ENCODE measurements around the gene TMEM270. TPM values are rescaled to one million over a fixed set of nuclear protein-coding genes. Genes with fewer than 3 reads are reported as not detected.
"Not testable (repeated sequence)": the region's sequence is repeated elsewhere in the genome, so short reads cannot be mapped to it uniquely, and the experiment has no call there.

TMEM270 gene
- total and polyA plus RNA-seq, 10 of the 15 experiments (the other 5 are each of a cell fraction or from before 2014, with no cell fraction given): not detected

GRCh38 chr7:73837167-73837566 lies 23.8 kb upstream of the TMEM270 start:
- in situ Hi-C loops (cut with MboI); intact Hi-C loops (cut with micrococcal nuclease; ENCODE audit: unreplicated experiment); BruUV-seq (replicated peaks); H3K4me3 ChIP-seq; H3K9me3 ChIP-seq (replicated peaks; ENCODE audit: control insufficient read depth, insufficient read depth, low read length); H3K4me2 ChIP-seq (ENCODE audit: control insufficient read depth, insufficient read depth); SMC1A ChIA-PET (ENCODE audit: uncharacterized antibody, unreplicated experiment); H3K9ac ChIP-seq (ENCODE audit: control insufficient read depth, insufficient read depth, low read length); H2AFZ ChIP-seq (ENCODE audit: control insufficient read depth, low read depth, low read length); H3K36me3 ChIP-seq (ENCODE audit: control insufficient read depth in 2 of 2, insufficient read depth in 2 of 2, low read length in 1 of 2); FAIRE-seq; H4K20me1 ChIP-seq (ENCODE audit: control insufficient read depth, insufficient read depth); H3K4me1 ChIP-seq (ENCODE audit: control insufficient read depth, insufficient read depth, low read length); DNase-seq (ENCODE audit: low read depth, low spot score); H3K27me3 ChIP-seq (replicated peaks in 1 of 2; ENCODE audit: control insufficient read depth in 2 of 2, insufficient read depth in 2 of 2, low read length in 1 of 2); H3K27ac ChIP-seq (ENCODE audit: control insufficient read depth, insufficient read depth); H3K79me2 ChIP-seq (ENCODE audit: control insufficient read depth, insufficient read depth, low read length); ATAC-seq; RAD21 ChIA-PET (ENCODE audit: unreplicated experiment): not testable (repeated sequence)
- POLR2A ChIA-PET: interaction anchor here (0.7 kb wide), 1 partner anchor 248 kb away, joined by 3 read pairs; no protein-coding TSS in a partner anchor
- CTCF ChIA-PET: interaction anchor here (0.6 to 1.1 kb wide), 2 partner anchors 17 to 18 kb away, joined by 3 read pairs; no protein-coding TSS in a partner anchor

- peaks cover 4% of the 10 kb centered on the region for H3K4me1 ChIP-seq (ENCODE audit: control insufficient read depth, insufficient read depth, low read length)
- CTCF ChIA-PET: no interaction called here
- no peaks in the 10 kb centered on the region for H4K20me1 ChIP-seq (ENCODE audit: control insufficient read depth, insufficient read depth)
- H3K4me2 ChIP-seq (ENCODE audit: control insufficient read depth, insufficient read depth): no peak overlapping the region
- in situ Hi-C loops (cut with MboI): no loop called here
- intact Hi-C loops (cut with micrococcal nuclease; ENCODE audit: unreplicated experiment): no loop called here
- DNase-seq (ENCODE audit: low read depth, low spot score): no peak
- no peaks in the 10 kb centered on the region for H3K27me3 ChIP-seq (replicated peaks in 1 of 2; ENCODE audit: control insufficient read depth in 2 of 2, insufficient read depth in 2 of 2, low read length in 1 of 2)
- H3K27ac ChIP-seq (ENCODE audit: control insufficient read depth, insufficient read depth): no peak overlapping the region
- H3K4me3 ChIP-seq: no peak overlapping the region
- POLR2A ChIA-PET: no interaction called here
- ATAC-seq: no peak
- SMC1A ChIA-PET (ENCODE audit: uncharacterized antibody, unreplicated experiment): no interaction called here
- RAD21 ChIA-PET (ENCODE audit: unreplicated experiment): no interaction called here
- no peak for FAIRE-seq
- no peak overlapping the region for H2AFZ ChIP-seq (ENCODE audit: control insufficient read depth, low read depth, low read length)
- H3K79me2 ChIP-seq (ENCODE audit: control insufficient read depth, insufficient read depth, low read length): no peaks in the 10 kb centered on the region
- TF ChIP-seq HDGF (IDR thresholded peaks at IDR 0.05) (no peak), EED (IDR thresholded peaks at IDR 0.05; ENCODE audit: low read depth) (no peak)
- 22% methylated on average over 6 of the region's 6 CpGs for WGBS (ENCODE audit: insufficient coverage, insufficient replicate concordance, low lambda C conversion rate, missing lambda C conversion rate)
- H3K9me3 ChIP-seq (replicated peaks; ENCODE audit: control insufficient read depth, insufficient read depth, low read length): no peaks in the 10 kb centered on the region
- no peaks in the 10 kb centered on the region for H3K36me3 ChIP-seq (ENCODE audit: control insufficient read depth in 2 of 2, insufficient read depth in 2 of 2, low read length in 1 of 2)
- no peak overlapping the region for H3K9ac ChIP-seq (ENCODE audit: control insufficient read depth, insufficient read depth, low read length)
- no TSS peak for BruUV-seq (replicated peaks)
These were observed 22.3 kb upstream of the TMEM270 start for GRCh38 chr7:73838642-73839041.
